Neural progenitor cell (in vitro differentiated cells): Measurements from ENCODE around the gene LGR5. TPM values are rescaled to one million over a fixed set of nuclear protein-coding genes. Genes with fewer than 3 reads are reported as not detected.
"Not testable (repeated sequence)": the region's sequence is repeated elsewhere in the genome, so short reads cannot be mapped to it uniquely, and the experiment has no call there.

ENCODE experiments used
- DNase-seq: peaks from one replicate; pipeline ENCODE4 v3.0.0-alpha.2; 2016; ENCODE audit warnings: low spot score
- H2AFZ ChIP-seq: fragments of 200-600 bp; sonication (generic); replicated peaks from 2 replicates; pipeline ENCODE4 v1.6.1; 2016; ENCODE audit warnings: antibody characterized with exemption
- H3F3A ChIP-seq: fragments of 200-600 bp; sonication (generic); 2 replicates; pipeline ENCODE4 v1.6.1; 2016; ENCODE audit warnings: antibody characterized with exemption, low read depth
- H3K27ac ChIP-seq: fragments of 200-600 bp; sonication (generic); 2 replicates; pipeline ENCODE4 v1.5.1; 2016; ENCODE audit warnings: mild to moderate bottlenecking
- H3K27me3 ChIP-seq: fragments of 200-600 bp; sonication (generic); 2 replicates; pipeline ENCODE4 v1.6.1; 2016; ENCODE audit warnings: mild to moderate bottlenecking, moderate library complexity
- H3K36me3 ChIP-seq: fragments of 200-600 bp; sonication (generic); 2 replicates; pipeline ENCODE4 v1.5.1; 2016
- H3K4me1 ChIP-seq: fragments of 200-600 bp; sonication (generic); 2 replicates; pipeline ENCODE4 v1.6.1; 2016; ENCODE audit warnings: mixed run types
- H3K4me2 ChIP-seq: fragments of 200-600 bp; sonication (generic); 2 replicates; pipeline ENCODE4 v1.6.1; 2016
- H3K4me3 ChIP-seq: fragments of 200-600 bp; sonication (generic); 2 replicates; pipeline ENCODE4 v1.5.1; 2016
- H3K79me2 ChIP-seq: fragments of 200-600 bp; sonication (generic); 2 replicates; pipeline ENCODE4 v1.6.1; 2016; ENCODE audit warnings: low read depth
- H3K9ac ChIP-seq: fragments of 200-600 bp; sonication (generic); 2 replicates; pipeline ENCODE4 v1.6.1; 2016
- H3K9me3 ChIP-seq: fragments of 200-600 bp; sonication (generic); 2 replicates; pipeline ENCODE4 v1.5.1; 2016; ENCODE audit warnings: low read depth
- H4K20me1 ChIP-seq: fragments of 200-600 bp; sonication (generic); 2 replicates; pipeline ENCODE4 v1.6.1; 2016; ENCODE audit warnings: low read depth
- H3K27ac Mint-ChIP-seq: 3 replicates; pipeline ENCODE4 v1.8.0; 2021; ENCODE audit warnings: mixed read lengths
- H3K27me3 Mint-ChIP-seq: 2 replicates; pipeline ENCODE4 v1.8.0; 2022; ENCODE audit warnings: low read depth, mild to moderate bottlenecking, inconsistent platforms, moderate library complexity, mixed read lengths; ENCODE audit not compliant: insufficient read depth
- H3K36me3 Mint-ChIP-seq: 3 replicates; pipeline ENCODE4 v1.8.0; 2021; ENCODE audit warnings: mixed read lengths
- H3K4me1 Mint-ChIP-seq: 3 replicates; pipeline ENCODE4 v1.8.0; 2021; ENCODE audit warnings: mixed read lengths
- H3K4me3 Mint-ChIP-seq: 3 replicates; pipeline ENCODE4 v1.8.0; 2021; ENCODE audit warnings: mild to moderate bottlenecking, moderate library complexity, mixed read lengths
- H3K9me3 Mint-ChIP-seq: 3 replicates; pipeline ENCODE4 v1.8.0; 2020; ENCODE audit warnings: mixed read lengths
- CTCF ChIP-seq: fragments of 200-600 bp; sonication (generic); IDR thresholded peaks from 2 replicates; pipeline ENCODE4 v1.5.1; 2017; ENCODE audit warnings: antibody characterized with exemption, mild to moderate bottlenecking
- EZH2 ChIP-seq: fragments of 200-600 bp; sonication (generic); IDR thresholded peaks from 2 replicates; pipeline ENCODE4 v1.6.1; 2017; ENCODE audit warnings: antibody characterized with exemption, mild to moderate bottlenecking, moderate library complexity
- EZH2phosphoT487 ChIP-seq: fragments of 200-600 bp; sonication (generic); IDR thresholded peaks from 2 replicates; pipeline ENCODE4 v1.6.1; 2017; ENCODE audit warnings: antibody characterized with exemption
- total RNA-seq: library from RNA; depleted of rRNA; stranded (reverse); fragments of >200 nt; gene quantifications from 2 replicates; pipeline ENCODE4 v1.2.3, GENCODE V29; 2015; ENCODE audit warnings: low replicate concordance

The LGR5 gene
- total RNA-seq, 1 donor from 2014 or later: 1.4 TPM

- peak; percentile 25 for DNase-seq
- no peak overlapping the region for H3K27ac Mint-ChIP-seq
- TF ChIP-seq CTCF (peak; percentile 62), EZH2 (no peak)
Observed at GRCh38 chr12:71551529-71551928, 111.9 kb downstream of the LGR5 start.

GRCh38 chr12:71552728-71553501 lies 113.3 kb downstream of the LGR5 start:
- Histone ChIP-seq H4K20me1 (no peaks in the 10 kb centered on the region), H2AFZ (no peak overlapping the region), H3K79me2 (no peaks in the 10 kb centered on the region), H3F3A (no peaks in the 10 kb centered on the region), H3K9ac (no peak overlapping the region), H3K4me1 (peaks cover 10% of the 10 kb centered on the region), H3K4me2 (no peak overlapping the region), H3K27me3 (no peaks in the 10 kb centered on the region), H3K4me3 (no peak overlapping the region), H3K36me3 (no peaks in the 10 kb centered on the region), H3K9me3 (no peaks in the 10 kb centered on the region), H3K27ac (no peak overlapping the region)
- Mint-ChIP-seq H3K36me3 (peaks cover 8% of the 10 kb centered on the region), H3K4me3 (no peak overlapping the region), H3K27ac (no peak overlapping the region), H3K9me3 (no peaks in the 10 kb centered on the region), H3K4me1 (peaks cover 22% of the 10 kb centered on the region), H3K27me3 (no peaks in the 10 kb centered on the region)
- no peak for DNase-seq
- TF ChIP-seq EZH2phosphoT487: no peak

More at GRCh38 chr12:71551529-71551928, 111.9 kb downstream of the LGR5 start:
- Mint-ChIP-seq H3K4me1 (peaks cover 13% of the 10 kb centered on the region), H3K4me3 (no peak overlapping the region), H3K27me3 (no peaks in the 10 kb centered on the region), H3K9me3 (no peaks in the 10 kb centered on the region), H3K36me3 (peaks cover 6% of the 10 kb centered on the region)
- no peaks in the 10 kb centered on the region for H3K9me3 ChIP-seq
- no peaks in the 10 kb centered on the region for H3F3A ChIP-seq
- H3K27ac ChIP-seq: no peak overlapping the region
- H3K36me3 ChIP-seq: no peaks in the 10 kb centered on the region
- no peaks in the 10 kb centered on the region for H3K79me2 ChIP-seq
- peaks cover 4% of the 10 kb centered on the region for H3K4me1 ChIP-seq
- H2AFZ ChIP-seq: peak overlapping the region; percentile 11
- no peak overlapping the region for H3K9ac ChIP-seq
- H3K4me3 ChIP-seq: no peak overlapping the region
- no peaks in the 10 kb centered on the region for H3K27me3 ChIP-seq
- H4K20me1 ChIP-seq: no peaks in the 10 kb centered on the region
- no peak overlapping the region for H3K4me2 ChIP-seq

GRCh38 chr12:71555191-71555590 lies 115.6 kb downstream of the LGR5 start:
- Histone ChIP-seq H3K79me2 (no peaks in the 10 kb centered on the region), H3K9me3 (no peaks in the 10 kb centered on the region), H3K9ac (no peak overlapping the region), H3K4me2 (no peak overlapping the region), H3F3A (no peaks in the 10 kb centered on the region), H4K20me1 (no peaks in the 10 kb centered on the region), H3K36me3 (no peaks in the 10 kb centered on the region), H3K4me3 (no peak overlapping the region), H3K4me1 (peaks cover 10% of the 10 kb centered on the region), H3K27me3 (no peaks in the 10 kb centered on the region), H3K27ac (no peak overlapping the region), H2AFZ (no peak overlapping the region)
- H3K27ac Mint-ChIP-seq: no peak overlapping the region
- no peak overlapping the region for H3K4me3 Mint-ChIP-seq
- H3K4me1 Mint-ChIP-seq: peaks cover 22% of the 10 kb centered on the region
- no peak for DNase-seq
- no peaks in the 10 kb centered on the region for H3K27me3 Mint-ChIP-seq
- TF ChIP-seq CTCF (no peak), EZH2 (no peak), EZH2phosphoT487 (no peak)
- H3K36me3 Mint-ChIP-seq: peaks cover 10% of the 10 kb centered on the region
- H3K9me3 Mint-ChIP-seq: no peaks in the 10 kb centered on the region

- peaks cover 22% of the 10 kb centered on the region for H3K4me1 Mint-ChIP-seq
- H3K4me1 ChIP-seq, H3K79me2 ChIP-seq, H3K4me3 Mint-ChIP-seq, H3K9me3 ChIP-seq, H3K9me3 Mint-ChIP-seq, H3K36me3 Mint-ChIP-seq, H3K27ac ChIP-seq, H3K27me3 Mint-ChIP-seq, H3K36me3 ChIP-seq, H3F3A ChIP-seq, H3K27me3 ChIP-seq, H3K4me3 ChIP-seq, H3K9ac ChIP-seq, H3K27ac Mint-ChIP-seq, H3K4me2 ChIP-seq, H2AFZ ChIP-seq, DNase-seq, H4K20me1 ChIP-seq: not testable (repeated sequence)
Observed at GRCh38 chr12:71555789-71556188, 116.2 kb downstream of the LGR5 start.
